ENCODE measurements around the gene C10orf143. TPM values are rescaled to one million over a fixed set of nuclear protein-coding genes. Genes with fewer than 3 reads are reported as not detected.

C10orf143 gene
- polyA plus RNA-seq, 1 donor (not counting 4 experiments of a cell fraction or from before 2014, with no cell fraction given), result 1.4 TPM

DNA sequence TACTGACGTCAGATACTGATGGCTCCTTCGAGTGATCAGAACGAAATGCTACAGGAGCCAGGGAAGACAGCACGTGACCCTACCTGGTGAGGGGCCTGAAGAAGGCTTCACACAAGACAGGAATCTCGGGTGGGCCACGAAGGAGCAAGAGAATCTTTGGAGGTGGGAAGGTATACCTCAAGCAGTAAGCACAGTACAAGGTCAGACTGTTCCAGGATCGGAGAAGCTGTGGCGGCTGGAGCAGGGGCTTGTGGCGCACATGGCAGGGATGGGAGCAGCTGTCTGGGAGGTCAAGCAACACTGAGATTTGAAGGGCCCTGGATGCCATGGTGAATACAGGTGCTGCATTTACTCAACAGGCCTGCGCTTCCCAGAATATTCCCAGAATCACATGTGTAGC lies 45.4 kb downstream of the C10orf143 start:
- Histone ChIP-seq H3K9me1 (ENCODE audit: control insufficient read depth, extremely low read depth, insufficient read depth, low read length) (no peaks in the 10 kb centered on the region), H3K9me3 (ENCODE audit: control insufficient read depth, low read depth, low read length) (no peaks in the 10 kb centered on the region), H3K27ac (ENCODE audit: control insufficient read depth, insufficient read depth, low read length) (no peak overlapping the region), H2AFZ (ENCODE audit: control insufficient read depth, low read length) (no peak overlapping the region), H3K4me1 (ENCODE audit: control insufficient read depth, extremely low read depth, insufficient read depth, low read length) (no peaks in the 10 kb centered on the region), H3K27me3 (ENCODE audit: control insufficient read depth, extremely low read depth, insufficient read depth, low read length) (no peaks in the 10 kb centered on the region), H3K9ac (ENCODE audit: control insufficient read depth, extremely low read depth, insufficient read depth, low read length) (no peak overlapping the region), H3K4me3 (ENCODE audit: control insufficient read depth in 2 of 3, extremely low read depth in 1 of 3, insufficient read depth in 2 of 3, low read depth in 1 of 3, low read length in 3 of 3) (no peak overlapping the region), H3K79me2 (ENCODE audit: control insufficient read depth, insufficient read depth, low read length) (no peaks in the 10 kb centered on the region), H3K4me2 (ENCODE audit: control insufficient read depth, extremely low read depth, insufficient read depth, low read depth, low read length) (no peak overlapping the region), H3K36me3 (ENCODE audit: control insufficient read depth in 2 of 2, extremely low read depth in 1 of 2, insufficient read depth in 2 of 2, low read length in 2 of 2) (no peaks in the 10 kb centered on the region), H4K20me1 (ENCODE audit: control insufficient read depth, extremely low read depth, insufficient read depth, low read length) (no peaks in the 10 kb centered on the region)
- dilution Hi-C loops (cut with MboI; ENCODE audit: extremely low pct_ligation_motif_present, low sequenced_read_pairs), result no loop called here
- FAIRE-seq (no peak), DNase-seq (ENCODE audit: low read depth, low spot score) (no peak)
- TF ChIP-seq, protein P1, sequence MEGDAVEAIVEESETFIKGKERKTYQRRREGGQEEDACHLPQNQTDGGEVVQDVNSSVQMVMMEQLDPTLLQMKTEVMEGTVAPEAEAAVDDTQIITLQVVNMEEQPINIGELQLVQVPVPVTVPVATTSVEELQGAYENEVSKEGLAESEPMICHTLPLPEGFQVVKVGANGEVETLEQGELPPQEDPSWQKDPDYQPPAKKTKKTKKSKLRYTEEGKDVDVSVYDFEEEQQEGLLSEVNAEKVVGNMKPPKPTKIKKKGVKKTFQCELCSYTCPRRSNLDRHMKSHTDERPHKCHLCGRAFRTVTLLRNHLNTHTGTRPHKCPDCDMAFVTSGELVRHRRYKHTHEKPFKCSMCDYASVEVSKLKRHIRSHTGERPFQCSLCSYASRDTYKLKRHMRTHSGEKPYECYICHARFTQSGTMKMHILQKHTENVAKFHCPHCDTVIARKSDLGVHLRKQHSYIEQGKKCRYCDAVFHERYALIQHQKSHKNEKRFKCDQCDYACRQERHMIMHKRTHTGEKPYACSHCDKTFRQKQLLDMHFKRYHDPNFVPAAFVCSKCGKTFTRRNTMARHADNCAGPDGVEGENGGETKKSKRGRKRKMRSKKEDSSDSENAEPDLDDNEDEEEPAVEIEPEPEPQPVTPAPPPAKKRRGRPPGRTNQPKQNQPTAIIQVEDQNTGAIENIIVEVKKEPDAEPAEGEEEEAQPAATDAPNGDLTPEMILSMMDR (optimal IDR thresholded peaks at IDR 0.05 in 1 of 3, IDR thresholded peaks at IDR 0.05 in 1 of 3, conservative IDR thresholded peaks at IDR 0.05 in 1 of 3; ENCODE audit: extremely low read depth in 1 of 3, insufficient read depth in 2 of 3, low read length in 3 of 3), result no peak
- TF ChIP-seq EZH2 (IDR thresholded peaks at IDR 0.05; ENCODE audit: low read length), result no peak

GRCh38 chr10:130064783-130065182 lies 45.8 kb downstream of the C10orf143 start:
- DNase-seq (ENCODE audit: low read depth, low spot score) (no peak), FAIRE-seq (no peak)
- dilution Hi-C loops (cut with MboI; ENCODE audit: extremely low pct_ligation_motif_present, low sequenced_read_pairs), result no loop called here
- no peaks in the 10 kb centered on the region for H3K4me1 ChIP-seq (ENCODE audit: control insufficient read depth, extremely low read depth, insufficient read depth, low read length)
- no peak overlapping the region for H3K9ac ChIP-seq (ENCODE audit: control insufficient read depth, extremely low read depth, insufficient read depth, low read length)
- H3K4me2 ChIP-seq (ENCODE audit: control insufficient read depth, extremely low read depth, insufficient read depth, low read depth, low read length), result no peak overlapping the region
- H3K9me1 ChIP-seq (ENCODE audit: control insufficient read depth, extremely low read depth, insufficient read depth, low read length), result no peaks in the 10 kb centered on the region
- H3K36me3 ChIP-seq (ENCODE audit: control insufficient read depth in 2 of 2, extremely low read depth in 1 of 2, insufficient read depth in 2 of 2, low read length in 2 of 2), result no peaks in the 10 kb centered on the region
- H3K27ac ChIP-seq (ENCODE audit: control insufficient read depth, insufficient read depth, low read length), result no peak overlapping the region
- TF ChIP-seq, protein P1 (optimal IDR thresholded peaks at IDR 0.05 in 1 of 3, IDR thresholded peaks at IDR 0.05 in 1 of 3, conservative IDR thresholded peaks at IDR 0.05 in 1 of 3; ENCODE audit: extremely low read depth in 1 of 3, insufficient read depth in 2 of 3, low read length in 3 of 3), result no peak
- TF ChIP-seq EZH2 (IDR thresholded peaks at IDR 0.05; ENCODE audit: low read length), result no peak
- no peaks in the 10 kb centered on the region for H3K79me2 ChIP-seq (ENCODE audit: control insufficient read depth, insufficient read depth, low read length)
- H4K20me1 ChIP-seq (ENCODE audit: control insufficient read depth, extremely low read depth, insufficient read depth, low read length), result no peaks in the 10 kb centered on the region
- no peaks in the 10 kb centered on the region for H3K27me3 ChIP-seq (ENCODE audit: control insufficient read depth, extremely low read depth, insufficient read depth, low read length)
- no peaks in the 10 kb centered on the region for H3K9me3 ChIP-seq (ENCODE audit: control insufficient read depth, low read depth, low read length)
- no peak overlapping the region for H3K4me3 ChIP-seq (ENCODE audit: control insufficient read depth in 2 of 3, extremely low read depth in 1 of 3, insufficient read depth in 2 of 3, low read depth in 1 of 3, low read length in 3 of 3)
- H2AFZ ChIP-seq (ENCODE audit: control insufficient read depth, low read length), result no peak overlapping the region
